ENCODE results near the gene MVP.

The MVP gene

DNA sequence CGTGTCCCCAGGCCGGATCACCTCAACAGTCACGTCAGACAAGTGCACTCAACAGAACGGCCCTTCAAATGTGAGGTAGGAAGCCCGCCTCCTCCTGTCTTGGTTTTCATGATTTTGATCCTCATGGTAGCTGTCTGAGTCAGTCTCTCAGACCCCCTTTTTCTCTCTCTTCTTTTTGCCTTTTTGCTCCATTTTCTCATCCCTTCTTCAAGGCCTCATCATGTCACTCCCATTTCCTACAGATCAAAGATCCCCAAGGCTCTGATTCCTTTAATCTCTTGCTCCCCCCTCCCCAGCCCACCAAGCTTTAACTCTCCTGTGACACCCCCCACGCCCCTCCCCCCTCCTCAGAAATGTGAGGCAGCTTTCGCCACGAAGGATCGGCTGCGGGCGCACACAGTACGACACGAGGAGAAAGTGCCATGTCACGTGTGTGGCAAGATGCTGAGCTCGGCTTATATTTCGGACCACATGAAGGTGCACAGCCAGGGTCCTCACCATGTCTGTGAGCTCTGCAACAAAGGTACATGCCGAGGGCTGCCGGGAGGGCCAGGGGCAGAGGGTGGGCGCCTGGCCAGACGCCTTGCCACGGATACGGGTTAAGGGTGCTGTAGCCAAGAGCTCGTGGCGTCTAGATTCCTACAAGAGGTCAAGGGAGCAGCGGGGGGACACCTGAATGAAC lies 11.9 kb upstream of the MVP start:
- H3K4me1 ChIP-seq (ENCODE audit: insufficient read depth, poor library complexity, severe bottlenecking): peaks cover 7% of the 10 kb centered on the region
- H3K27me3 ChIP-seq (ENCODE audit: insufficient read depth, poor library complexity, severe bottlenecking): no peaks in the 10 kb centered on the region
- H3K36me3 ChIP-seq (ENCODE audit: low read depth): peaks cover 29% of the 10 kb centered on the region
- ATAC-seq (ENCODE audit: low read depth): no peak
- TF ChIP-seq, protein P1, sequence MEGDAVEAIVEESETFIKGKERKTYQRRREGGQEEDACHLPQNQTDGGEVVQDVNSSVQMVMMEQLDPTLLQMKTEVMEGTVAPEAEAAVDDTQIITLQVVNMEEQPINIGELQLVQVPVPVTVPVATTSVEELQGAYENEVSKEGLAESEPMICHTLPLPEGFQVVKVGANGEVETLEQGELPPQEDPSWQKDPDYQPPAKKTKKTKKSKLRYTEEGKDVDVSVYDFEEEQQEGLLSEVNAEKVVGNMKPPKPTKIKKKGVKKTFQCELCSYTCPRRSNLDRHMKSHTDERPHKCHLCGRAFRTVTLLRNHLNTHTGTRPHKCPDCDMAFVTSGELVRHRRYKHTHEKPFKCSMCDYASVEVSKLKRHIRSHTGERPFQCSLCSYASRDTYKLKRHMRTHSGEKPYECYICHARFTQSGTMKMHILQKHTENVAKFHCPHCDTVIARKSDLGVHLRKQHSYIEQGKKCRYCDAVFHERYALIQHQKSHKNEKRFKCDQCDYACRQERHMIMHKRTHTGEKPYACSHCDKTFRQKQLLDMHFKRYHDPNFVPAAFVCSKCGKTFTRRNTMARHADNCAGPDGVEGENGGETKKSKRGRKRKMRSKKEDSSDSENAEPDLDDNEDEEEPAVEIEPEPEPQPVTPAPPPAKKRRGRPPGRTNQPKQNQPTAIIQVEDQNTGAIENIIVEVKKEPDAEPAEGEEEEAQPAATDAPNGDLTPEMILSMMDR (IDR thresholded peaks at IDR 0.05; ENCODE audit: poor library complexity, severe bottlenecking): no peak
- DNase-seq (ENCODE audit: low spot score): peak; percentile 38
- peak overlapping the region; percentile 92 for H3K27ac ChIP-seq (ENCODE audit: poor library complexity, severe bottlenecking)
- H3K4me3 ChIP-seq (ENCODE audit: severe bottlenecking): peak overlapping the region; percentile 88
- no peaks in the 10 kb centered on the region for H3K9me3 ChIP-seq (ENCODE audit: severe bottlenecking)

DNA sequence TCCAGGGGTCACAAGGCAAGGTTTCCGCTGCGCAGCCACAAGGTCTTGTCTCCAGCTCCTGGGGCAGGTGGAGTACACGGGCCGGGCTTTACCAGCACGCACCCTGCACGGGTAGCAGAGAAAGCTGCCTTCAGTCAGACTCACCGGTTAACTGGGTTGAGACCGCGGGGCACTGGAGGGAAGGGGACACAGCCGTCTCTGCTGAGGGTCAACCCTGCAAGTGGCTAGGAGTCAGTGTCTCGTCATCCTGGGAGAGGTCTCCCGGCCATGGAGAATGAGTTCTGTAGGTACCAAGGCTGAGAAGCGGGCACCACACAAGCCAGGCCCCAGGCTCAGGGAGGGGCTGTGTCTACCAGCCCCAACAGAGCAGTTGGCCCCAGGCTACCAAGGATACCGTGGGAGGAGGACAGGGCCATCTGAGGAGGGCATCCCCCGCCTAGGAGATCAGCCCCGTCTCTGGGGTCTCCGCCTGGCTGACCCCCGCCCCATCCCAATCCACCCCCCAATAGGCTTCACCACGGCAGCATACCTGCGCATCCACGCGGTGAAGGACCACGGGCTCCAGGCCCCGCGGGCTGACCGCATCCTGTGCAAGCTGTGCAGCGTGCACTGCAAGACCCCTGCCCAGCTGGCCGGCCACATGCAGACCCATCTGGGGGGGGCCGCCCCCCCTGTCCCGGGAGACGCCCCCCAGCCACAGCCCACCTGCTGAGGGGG lies 11.1 kb upstream of the MVP start:
- no peak overlapping the region for H3K4me3 ChIP-seq (ENCODE audit: severe bottlenecking)
- H3K27ac ChIP-seq (ENCODE audit: poor library complexity, severe bottlenecking): peak overlapping the region; percentile 92
- no peak for ATAC-seq (ENCODE audit: low read depth)
- H3K4me1 ChIP-seq (ENCODE audit: insufficient read depth, poor library complexity, severe bottlenecking): peaks cover 7% of the 10 kb centered on the region
- no peaks in the 10 kb centered on the region for H3K27me3 ChIP-seq (ENCODE audit: insufficient read depth, poor library complexity, severe bottlenecking)
- H3K36me3 ChIP-seq (ENCODE audit: low read depth): peaks cover 29% of the 10 kb centered on the region
- peak; percentile 56 for DNase-seq (ENCODE audit: low spot score)
- H3K9me3 ChIP-seq (ENCODE audit: severe bottlenecking): no peaks in the 10 kb centered on the region
- TF ChIP-seq, protein P1 (IDR thresholded peaks at IDR 0.05; ENCODE audit: poor library complexity, severe bottlenecking): no peak

DNA sequence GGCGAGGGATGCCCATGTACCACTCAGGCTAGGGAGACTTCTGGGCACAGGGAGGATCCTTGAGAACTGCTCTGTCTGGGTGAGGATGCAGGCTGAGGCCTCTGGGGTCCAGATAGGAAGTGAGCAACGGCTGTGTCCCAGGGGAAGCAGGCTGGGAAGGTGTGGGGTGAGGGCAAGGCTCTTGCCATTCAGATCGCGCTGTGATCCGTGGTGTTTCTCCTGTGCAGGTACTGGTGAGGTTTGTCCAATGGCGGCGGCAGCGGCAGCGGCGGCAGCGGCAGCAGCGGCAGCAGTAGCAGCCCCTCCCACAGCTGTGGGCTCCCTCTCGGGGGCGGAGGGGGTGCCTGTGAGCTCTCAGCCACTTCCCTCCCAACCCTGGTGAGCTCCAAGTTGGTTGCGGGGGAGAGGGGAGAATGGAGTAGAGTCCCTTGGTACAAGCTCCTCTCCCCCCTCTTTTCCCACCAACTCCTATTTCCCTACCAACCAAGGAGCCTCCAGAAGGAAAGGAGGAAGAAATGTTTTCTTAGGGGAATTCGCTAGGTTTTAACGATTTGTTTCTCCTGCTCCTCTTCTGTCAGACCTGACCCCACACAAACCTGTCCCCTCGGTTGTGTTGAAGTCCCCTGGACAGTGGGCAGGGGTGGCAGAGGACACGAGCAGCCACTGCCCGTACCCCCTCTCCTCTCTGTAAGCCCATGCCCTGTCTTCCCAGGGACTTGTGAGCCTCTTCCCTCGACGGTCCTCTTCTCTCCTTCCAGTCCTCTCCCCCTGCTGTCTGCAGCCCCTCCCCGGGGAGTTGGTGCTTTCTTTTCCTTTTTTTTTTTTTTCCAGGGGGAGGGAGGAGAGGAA lies 10.2 kb upstream of the MVP start:
- Histone ChIP-seq H3K27ac (ENCODE audit: poor library complexity, severe bottlenecking) (peak overlapping the region; percentile 92), H3K36me3 (ENCODE audit: low read depth) (peaks cover 29% of the 10 kb centered on the region), H3K4me3 (ENCODE audit: severe bottlenecking) (no peak overlapping the region), H3K27me3 (ENCODE audit: insufficient read depth, poor library complexity, severe bottlenecking) (no peaks in the 10 kb centered on the region), H3K9me3 (ENCODE audit: severe bottlenecking) (no peaks in the 10 kb centered on the region), H3K4me1 (ENCODE audit: insufficient read depth, poor library complexity, severe bottlenecking) (peaks cover 7% of the 10 kb centered on the region)
- ATAC-seq (ENCODE audit: low read depth) (no peak), DNase-seq (ENCODE audit: low spot score) (no peak)
- TF ChIP-seq, protein P1 (IDR thresholded peaks at IDR 0.05; ENCODE audit: poor library complexity, severe bottlenecking): no peak

DNA sequence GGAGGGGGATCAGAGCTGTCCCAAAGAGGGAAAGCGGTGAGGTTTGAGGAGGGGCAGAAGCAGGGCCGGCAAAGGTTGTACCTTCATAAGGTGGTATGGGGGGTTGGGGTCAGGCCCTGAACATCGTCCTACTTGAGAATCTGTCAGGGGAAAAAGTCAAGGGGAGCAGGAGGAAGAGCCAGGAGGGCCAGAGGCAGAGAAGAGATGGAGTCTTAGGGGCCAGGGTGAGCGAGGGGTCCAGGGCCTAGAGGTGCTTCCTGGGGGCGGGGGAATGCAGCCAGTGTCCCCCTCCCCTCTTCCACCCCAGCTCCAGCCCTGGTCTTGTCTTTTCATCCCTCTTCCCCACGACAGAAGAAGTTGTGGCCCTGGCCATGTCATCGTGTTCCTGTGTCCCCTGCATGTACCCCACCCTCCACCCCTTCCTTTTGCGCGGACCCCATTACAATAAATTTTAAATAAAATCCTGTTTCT lies 9.5 kb upstream of the MVP start:
- TF ChIP-seq, protein P1 (IDR thresholded peaks at IDR 0.05; ENCODE audit: poor library complexity, severe bottlenecking): no peak
- H3K4me3 ChIP-seq (ENCODE audit: severe bottlenecking): no peak overlapping the region
- no peaks in the 10 kb centered on the region for H3K27me3 ChIP-seq (ENCODE audit: insufficient read depth, poor library complexity, severe bottlenecking)
- H3K27ac ChIP-seq (ENCODE audit: poor library complexity, severe bottlenecking): peak overlapping the region; percentile 92
- peaks cover 7% of the 10 kb centered on the region for H3K4me1 ChIP-seq (ENCODE audit: insufficient read depth, poor library complexity, severe bottlenecking)
- H3K36me3 ChIP-seq (ENCODE audit: low read depth): peaks cover 29% of the 10 kb centered on the region
- no peak for DNase-seq (ENCODE audit: low spot score)
- ATAC-seq (ENCODE audit: low read depth): no peak
- H3K9me3 ChIP-seq (ENCODE audit: severe bottlenecking): no peaks in the 10 kb centered on the region
